HEK293 (cell line): ENCODE data around the gene ANP32B.

Source experiments
- GLI4 ChIP-seq: fragments of 450-650 bp; formaldehyde crosslinking; IDR thresholded peaks from 2 replicates; pipeline ENCODE4 v1.5.1; 2016; ENCODE audit warnings: missing biosample characterization, missing genetic modification characterization
- MEIS1 ChIP-seq: sonication (generic); formaldehyde crosslinking; IDR thresholded peaks from 2 replicates; pipeline ENCODE4 v1.8.1; 2022; ENCODE audit warnings: missing genetic modification reagents, mild to moderate bottlenecking, borderline replicate concordance
- MYNN ChIP-seq: fragments of 450-650 bp; formaldehyde crosslinking; IDR thresholded peaks from 2 replicates; pipeline ENCODE4 v1.5.1; 2016; ENCODE audit warnings: missing biosample characterization, missing genetic modification characterization, borderline replicate concordance
- MZF1 ChIP-seq: fragments of 450-650 bp; formaldehyde crosslinking; IDR thresholded peaks from 2 replicates; pipeline ENCODE4 v1.5.1; 2017; ENCODE audit warnings: missing biosample characterization, missing genetic modification characterization, borderline replicate concordance
- OSR2 ChIP-seq: fragments of 450-650 bp; formaldehyde crosslinking; IDR thresholded peaks from 2 replicates; pipeline ENCODE4 v1.5.1; 2016; ENCODE audit warnings: missing biosample characterization, missing genetic modification characterization
- RBAK ChIP-seq: fragments of 450-650 bp; formaldehyde crosslinking; IDR thresholded peaks from 2 replicates; pipeline ENCODE4 v1.5.1; 2016; ENCODE audit warnings: missing biosample characterization, missing genetic modification characterization
- SALL2 ChIP-seq: fragments of 450-650 bp; formaldehyde crosslinking; IDR thresholded peaks from 2 replicates; pipeline ENCODE4 v1.5.0; 2017; ENCODE audit warnings: missing biosample characterization, mild to moderate bottlenecking, missing genetic modification characterization, borderline replicate concordance
- ZBTB1 ChIP-seq: fragments of 450-650 bp; formaldehyde crosslinking; IDR thresholded peaks from 2 replicates; pipeline ENCODE4 v1.5.1; 2016; ENCODE audit warnings: missing biosample characterization, missing genetic modification characterization
- ZFP69B ChIP-seq: fragments of 450-650 bp; formaldehyde crosslinking; IDR thresholded peaks from 2 replicates; pipeline ENCODE4 v1.5.1; 2016; ENCODE audit warnings: missing biosample characterization, missing genetic modification characterization
- ZNF121 ChIP-seq: fragments of 450-650 bp; formaldehyde crosslinking; IDR thresholded peaks from 2 replicates; pipeline ENCODE4 v1.5.1; 2016; ENCODE audit warnings: missing biosample characterization, missing genetic modification characterization
- ZNF132 ChIP-seq: fragments of 450-650 bp; formaldehyde crosslinking; IDR thresholded peaks from 2 replicates; pipeline ENCODE4 v1.5.1; 2017; ENCODE audit warnings: missing biosample characterization, missing genetic modification characterization, borderline replicate concordance
- ZNF140 ChIP-seq: fragments of 450-650 bp; formaldehyde crosslinking; IDR thresholded peaks from 2 replicates; pipeline ENCODE4 v1.5.1; 2016; ENCODE audit warnings: missing biosample characterization, missing genetic modification characterization
- ZNF19 ChIP-seq: fragments of 450-650 bp; formaldehyde crosslinking; IDR thresholded peaks from 2 replicates; pipeline ENCODE4; 2016; ENCODE audit warnings: missing biosample characterization, missing genetic modification characterization, low read depth
- ZNF423 ChIP-seq: fragments of 450-650 bp; formaldehyde crosslinking; IDR thresholded peaks from 2 replicates; pipeline ENCODE4 v1.5.1; 2016; ENCODE audit warnings: missing biosample characterization, missing genetic modification characterization
- ZNF544 ChIP-seq: fragments of 450-650 bp; formaldehyde crosslinking; IDR thresholded peaks from 2 replicates; pipeline ENCODE4 v1.5.0; 2017; ENCODE audit warnings: missing biosample characterization, missing genetic modification characterization
- ZNF596 ChIP-seq: fragments of 450-650 bp; IDR thresholded peaks from 2 replicates; pipeline ENCODE4 v1.5.0; 2018; ENCODE audit warnings: missing biosample characterization, mild to moderate bottlenecking, missing genetic modification characterization, moderate library complexity
- ZSCAN16 ChIP-seq: fragments of 450-650 bp; formaldehyde crosslinking; IDR thresholded peaks from 2 replicates; pipeline ENCODE4 v1.5.1; 2016; ENCODE audit warnings: missing biosample characterization, missing genetic modification characterization
- ZSCAN30 ChIP-seq: fragments of 450-650 bp; IDR thresholded peaks from 2 replicates; pipeline ENCODE4 v1.5.1; 2018; ENCODE audit warnings: missing biosample characterization, mild to moderate bottlenecking, missing genetic modification characterization, moderate library complexity
- TF ChIP-seq, protein P1 (sequence below): fragments of 450-650 bp; formaldehyde crosslinking; IDR thresholded peaks from 2 replicates; pipeline ENCODE4 v1.5.1; 2016; ENCODE audit warnings: missing biosample characterization, missing genetic modification characterization
- TF ChIP-seq, protein P2 (sequence below): sonication (generic); formaldehyde crosslinking; IDR thresholded peaks from 2 replicates; pipeline ENCODE4 v1.8.1; 2022; ENCODE audit warnings: mild to moderate bottlenecking, moderate library complexity, missing genetic modification reagents
- TF ChIP-seq, protein P3 (sequence below): fragments of 450-650 bp; formaldehyde crosslinking; IDR thresholded peaks from 2 replicates; pipeline ENCODE4 v1.5.1; 2016; ENCODE audit warnings: missing biosample characterization, missing genetic modification characterization
- TF ChIP-seq, protein P4 (sequence below): fragments of 450-650 bp; IDR thresholded peaks from 2 replicates; pipeline ENCODE4 v1.5.1; 2018; ENCODE audit warnings: missing biosample characterization, missing genetic modification characterization
- TF ChIP-seq, protein P5 (sequence below): fragments of 450-650 bp; formaldehyde crosslinking; IDR thresholded peaks from 2 replicates; pipeline ENCODE4 v1.5.1; 2017; ENCODE audit warnings: missing biosample characterization, missing genetic modification characterization
- TF ChIP-seq, protein P6 (sequence below): fragments of 450-650 bp; formaldehyde crosslinking; optimal IDR thresholded peaks from 2 replicates; pipeline ENCODE3; 2016; ENCODE audit warnings: missing biosample characterization, mild to moderate bottlenecking, missing genetic modification characterization
- TF ChIP-seq, protein P7 (sequence below): fragments of 450-650 bp; formaldehyde crosslinking; IDR thresholded peaks from 2 replicates; pipeline ENCODE4 v1.5.1; 2016; ENCODE audit warnings: missing biosample characterization, missing genetic modification characterization

Gene ANP32B

DNA sequence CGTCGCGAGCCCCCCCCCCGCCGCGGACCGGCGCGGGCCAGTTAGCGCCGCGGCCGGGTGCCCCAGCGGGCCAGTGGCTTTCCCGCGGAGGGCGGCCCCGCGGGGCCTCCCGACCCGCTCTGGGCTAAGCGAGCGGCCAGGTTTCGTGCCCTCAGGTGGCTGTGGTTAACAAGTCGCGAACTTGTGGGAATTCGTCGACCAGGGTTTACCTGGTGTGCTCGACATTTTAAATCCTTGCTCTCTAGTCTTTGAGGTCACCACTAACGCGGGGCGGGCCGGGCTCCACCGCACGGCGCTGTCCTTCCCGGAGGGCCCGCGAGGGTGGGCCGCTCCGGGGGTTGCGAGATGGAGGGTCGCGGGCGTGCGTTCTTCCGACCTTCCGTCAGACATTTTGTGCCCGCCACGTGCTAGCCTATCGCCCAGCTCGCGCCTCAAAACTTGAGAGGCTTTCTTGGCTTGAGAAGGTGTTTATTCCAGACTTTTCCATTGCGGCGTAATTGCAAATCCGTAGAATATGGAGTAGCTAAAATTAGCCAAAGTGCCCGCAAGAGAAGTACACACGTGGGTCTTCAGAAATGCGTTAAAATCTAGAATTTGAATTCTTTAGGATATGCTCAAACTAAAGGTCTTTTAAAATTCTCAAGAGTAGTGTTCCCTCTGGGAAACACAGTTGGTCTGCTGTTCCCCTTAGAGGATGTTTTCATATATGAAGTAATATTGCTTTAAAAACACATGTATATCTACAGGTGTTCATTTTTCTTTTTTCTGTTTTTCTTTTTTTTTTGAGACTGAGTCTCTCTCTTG, 2.1 kb downstream of the ANP32B start (continued):
- TF ChIP-seq MEIS1 (CRISPR knock-in tag): no peak
- TF ChIP-seq OSR2 (tag by site-specific recombination): no peak
- no peak for TF ChIP-seq ZNF423 (tag by site-specific recombination)
- TF ChIP-seq, protein P1, sequence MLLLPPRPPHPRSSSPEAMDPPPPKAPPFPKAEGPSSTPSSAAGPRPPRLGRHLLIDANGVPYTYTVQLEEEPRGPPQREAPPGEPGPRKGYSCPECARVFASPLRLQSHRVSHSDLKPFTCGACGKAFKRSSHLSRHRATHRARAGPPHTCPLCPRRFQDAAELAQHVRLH: no peak
- TF ChIP-seq ZNF596 (tag by site-specific recombination): no peak
- no peak for TF ChIP-seq SALL2
- TF ChIP-seq ZNF121 (tag by site-specific recombination): no peak
- no peak for TF ChIP-seq GLI4
- TF ChIP-seq, protein P2, sequence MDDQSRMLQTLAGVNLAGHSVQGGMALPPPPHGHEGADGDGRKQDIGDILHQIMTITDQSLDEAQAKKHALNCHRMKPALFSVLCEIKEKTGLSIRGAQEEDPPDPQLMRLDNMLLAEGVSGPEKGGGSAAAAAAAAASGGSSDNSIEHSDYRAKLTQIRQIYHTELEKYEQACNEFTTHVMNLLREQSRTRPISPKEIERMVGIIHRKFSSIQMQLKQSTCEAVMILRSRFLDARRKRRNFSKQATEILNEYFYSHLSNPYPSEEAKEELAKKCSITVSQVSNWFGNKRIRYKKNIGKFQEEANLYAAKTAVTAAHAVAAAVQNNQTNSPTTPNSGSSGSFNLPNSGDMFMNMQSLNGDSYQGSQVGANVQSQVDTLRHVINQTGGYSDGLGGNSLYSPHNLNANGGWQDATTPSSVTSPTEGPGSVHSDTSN: no peak
- TF ChIP-seq, protein P3, sequence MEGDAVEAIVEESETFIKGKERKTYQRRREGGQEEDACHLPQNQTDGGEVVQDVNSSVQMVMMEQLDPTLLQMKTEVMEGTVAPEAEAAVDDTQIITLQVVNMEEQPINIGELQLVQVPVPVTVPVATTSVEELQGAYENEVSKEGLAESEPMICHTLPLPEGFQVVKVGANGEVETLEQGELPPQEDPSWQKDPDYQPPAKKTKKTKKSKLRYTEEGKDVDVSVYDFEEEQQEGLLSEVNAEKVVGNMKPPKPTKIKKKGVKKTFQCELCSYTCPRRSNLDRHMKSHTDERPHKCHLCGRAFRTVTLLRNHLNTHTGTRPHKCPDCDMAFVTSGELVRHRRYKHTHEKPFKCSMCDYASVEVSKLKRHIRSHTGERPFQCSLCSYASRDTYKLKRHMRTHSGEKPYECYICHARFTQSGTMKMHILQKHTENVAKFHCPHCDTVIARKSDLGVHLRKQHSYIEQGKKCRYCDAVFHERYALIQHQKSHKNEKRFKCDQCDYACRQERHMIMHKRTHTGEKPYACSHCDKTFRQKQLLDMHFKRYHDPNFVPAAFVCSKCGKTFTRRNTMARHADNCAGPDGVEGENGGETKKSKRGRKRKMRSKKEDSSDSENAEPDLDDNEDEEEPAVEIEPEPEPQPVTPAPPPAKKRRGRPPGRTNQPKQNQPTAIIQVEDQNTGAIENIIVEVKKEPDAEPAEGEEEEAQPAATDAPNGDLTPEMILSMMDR: 0 out of 2 replicates have a peak, but pooled peaks have one; percentile 7
- TF ChIP-seq ZNF544: no peak
- TF ChIP-seq MYNN (tag by site-specific recombination): no peak
- TF ChIP-seq, protein P4, sequence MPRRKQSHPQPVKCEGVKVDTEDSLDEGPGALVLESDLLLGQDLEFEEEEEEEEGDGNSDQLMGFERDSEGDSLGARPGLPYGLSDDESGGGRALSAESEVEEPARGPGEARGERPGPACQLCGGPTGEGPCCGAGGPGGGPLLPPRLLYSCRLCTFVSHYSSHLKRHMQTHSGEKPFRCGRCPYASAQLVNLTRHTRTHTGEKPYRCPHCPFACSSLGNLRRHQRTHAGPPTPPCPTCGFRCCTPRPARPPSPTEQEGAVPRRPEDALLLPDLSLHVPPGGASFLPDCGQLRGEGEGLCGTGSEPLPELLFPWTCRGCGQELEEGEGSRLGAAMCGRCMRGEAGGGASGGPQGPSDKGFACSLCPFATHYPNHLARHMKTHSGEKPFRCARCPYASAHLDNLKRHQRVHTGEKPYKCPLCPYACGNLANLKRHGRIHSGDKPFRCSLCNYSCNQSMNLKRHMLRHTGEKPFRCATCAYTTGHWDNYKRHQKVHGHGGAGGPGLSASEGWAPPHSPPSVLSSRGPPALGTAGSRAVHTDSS (tag by site-specific recombination): no peak
- TF ChIP-seq, protein P5, sequence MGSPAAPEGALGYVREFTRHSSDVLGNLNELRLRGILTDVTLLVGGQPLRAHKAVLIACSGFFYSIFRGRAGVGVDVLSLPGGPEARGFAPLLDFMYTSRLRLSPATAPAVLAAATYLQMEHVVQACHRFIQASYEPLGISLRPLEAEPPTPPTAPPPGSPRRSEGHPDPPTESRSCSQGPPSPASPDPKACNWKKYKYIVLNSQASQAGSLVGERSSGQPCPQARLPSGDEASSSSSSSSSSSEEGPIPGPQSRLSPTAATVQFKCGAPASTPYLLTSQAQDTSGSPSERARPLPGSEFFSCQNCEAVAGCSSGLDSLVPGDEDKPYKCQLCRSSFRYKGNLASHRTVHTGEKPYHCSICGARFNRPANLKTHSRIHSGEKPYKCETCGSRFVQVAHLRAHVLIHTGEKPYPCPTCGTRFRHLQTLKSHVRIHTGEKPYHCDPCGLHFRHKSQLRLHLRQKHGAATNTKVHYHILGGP: no peak
- TF ChIP-seq, protein P6, sequence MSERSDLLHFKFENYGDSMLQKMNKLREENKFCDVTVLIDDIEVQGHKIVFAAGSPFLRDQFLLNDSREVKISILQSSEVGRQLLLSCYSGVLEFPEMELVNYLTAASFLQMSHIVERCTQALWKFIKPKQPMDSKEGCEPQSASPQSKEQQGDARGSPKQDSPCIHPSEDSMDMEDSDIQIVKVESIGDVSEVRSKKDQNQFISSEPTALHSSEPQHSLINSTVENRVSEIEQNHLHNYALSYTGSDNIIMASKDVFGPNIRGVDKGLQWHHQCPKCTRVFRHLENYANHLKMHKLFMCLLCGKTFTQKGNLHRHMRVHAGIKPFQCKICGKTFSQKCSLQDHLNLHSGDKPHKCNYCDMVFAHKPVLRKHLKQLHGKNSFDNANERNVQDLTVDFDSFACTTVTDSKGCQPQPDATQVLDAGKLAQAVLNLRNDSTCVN (tag by site-specific recombination): peak; percentile 78
- TF ChIP-seq ZNF140 (tag by site-specific recombination): no peak
- TF ChIP-seq ZSCAN30 (tag by site-specific recombination): no peak
- TF ChIP-seq RBAK (tag by site-specific recombination): no peak
- TF ChIP-seq ZNF19 (tag by site-specific recombination): no peak
- TF ChIP-seq ZBTB1 (tag by site-specific recombination): no peak
- TF ChIP-seq, protein P7, sequence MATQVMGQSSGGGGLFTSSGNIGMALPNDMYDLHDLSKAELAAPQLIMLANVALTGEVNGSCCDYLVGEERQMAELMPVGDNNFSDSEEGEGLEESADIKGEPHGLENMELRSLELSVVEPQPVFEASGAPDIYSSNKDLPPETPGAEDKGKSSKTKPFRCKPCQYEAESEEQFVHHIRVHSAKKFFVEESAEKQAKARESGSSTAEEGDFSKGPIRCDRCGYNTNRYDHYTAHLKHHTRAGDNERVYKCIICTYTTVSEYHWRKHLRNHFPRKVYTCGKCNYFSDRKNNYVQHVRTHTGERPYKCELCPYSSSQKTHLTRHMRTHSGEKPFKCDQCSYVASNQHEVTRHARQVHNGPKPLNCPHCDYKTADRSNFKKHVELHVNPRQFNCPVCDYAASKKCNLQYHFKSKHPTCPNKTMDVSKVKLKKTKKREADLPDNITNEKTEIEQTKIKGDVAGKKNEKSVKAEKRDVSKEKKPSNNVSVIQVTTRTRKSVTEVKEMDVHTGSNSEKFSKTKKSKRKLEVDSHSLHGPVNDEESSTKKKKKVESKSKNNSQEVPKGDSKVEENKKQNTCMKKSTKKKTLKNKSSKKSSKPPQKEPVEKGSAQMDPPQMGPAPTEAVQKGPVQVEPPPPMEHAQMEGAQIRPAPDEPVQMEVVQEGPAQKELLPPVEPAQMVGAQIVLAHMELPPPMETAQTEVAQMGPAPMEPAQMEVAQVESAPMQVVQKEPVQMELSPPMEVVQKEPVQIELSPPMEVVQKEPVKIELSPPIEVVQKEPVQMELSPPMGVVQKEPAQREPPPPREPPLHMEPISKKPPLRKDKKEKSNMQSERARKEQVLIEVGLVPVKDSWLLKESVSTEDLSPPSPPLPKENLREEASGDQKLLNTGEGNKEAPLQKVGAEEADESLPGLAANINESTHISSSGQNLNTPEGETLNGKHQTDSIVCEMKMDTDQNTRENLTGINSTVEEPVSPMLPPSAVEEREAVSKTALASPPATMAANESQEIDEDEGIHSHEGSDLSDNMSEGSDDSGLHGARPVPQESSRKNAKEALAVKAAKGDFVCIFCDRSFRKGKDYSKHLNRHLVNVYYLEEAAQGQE (tag by site-specific recombination): 0 out of 2 replicates have a peak, but pooled peaks have one; percentile 16
- TF ChIP-seq ZSCAN16 (tag by site-specific recombination): no peak
- TF ChIP-seq ZFP69B (tag by site-specific recombination): no peak
- no peak for TF ChIP-seq ZNF132
- TF ChIP-seq MZF1: no peak
